Activated CD4-positive, alpha-beta T cell treated with anti-CD3 and anti-CD28 coated beads, Interleukin-10, Interleukin-2, amounts not matched to agents 100 ng/mL and 50 ng/mL, durations not matched to agents 16 hours and 8 hours (primary cell): ENCODE data around the gene ACTA2.

Experiments
- DNase-seq: peaks from one replicate; pipeline ENCODE4 v3.0.0-alpha.2; 2020

The ACTA2 gene

DNA sequence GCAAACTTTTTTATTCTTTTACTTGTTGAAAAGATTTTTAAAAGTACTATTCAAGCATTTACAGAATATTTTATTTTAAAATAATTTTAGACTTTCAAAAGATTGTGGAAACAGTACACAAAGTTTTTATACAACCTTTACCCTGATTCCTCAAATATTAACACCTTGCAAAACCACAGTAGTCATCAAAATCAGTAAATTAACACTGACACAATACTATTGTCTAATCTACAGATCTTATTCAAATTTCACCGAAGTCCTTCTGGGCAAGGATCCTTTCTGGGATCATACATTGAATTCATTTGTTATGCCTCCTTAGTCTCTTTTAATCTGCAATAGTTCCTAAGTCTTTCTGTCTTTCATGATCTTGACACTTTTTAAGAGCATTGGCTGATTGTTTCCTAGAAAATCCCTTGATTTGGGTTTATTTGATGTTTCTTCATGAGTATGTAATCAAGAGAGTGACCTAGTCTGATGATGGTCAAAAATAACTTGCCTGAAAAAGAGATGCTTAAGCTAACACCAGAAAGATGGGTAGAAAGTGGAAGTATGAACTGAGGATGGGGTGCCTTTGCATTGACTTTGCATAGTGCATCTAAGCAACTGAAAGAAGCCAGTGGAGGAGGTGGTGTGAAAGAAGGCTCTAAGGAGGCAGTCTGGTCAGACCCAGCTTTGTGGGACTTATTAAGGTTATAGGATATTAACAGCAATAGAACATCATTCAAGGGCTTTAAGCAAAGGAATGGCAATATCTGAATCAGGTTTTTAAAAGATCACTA, 62.8 kb downstream of the ACTA2 start:
- DNase-seq: no peak

DNA sequence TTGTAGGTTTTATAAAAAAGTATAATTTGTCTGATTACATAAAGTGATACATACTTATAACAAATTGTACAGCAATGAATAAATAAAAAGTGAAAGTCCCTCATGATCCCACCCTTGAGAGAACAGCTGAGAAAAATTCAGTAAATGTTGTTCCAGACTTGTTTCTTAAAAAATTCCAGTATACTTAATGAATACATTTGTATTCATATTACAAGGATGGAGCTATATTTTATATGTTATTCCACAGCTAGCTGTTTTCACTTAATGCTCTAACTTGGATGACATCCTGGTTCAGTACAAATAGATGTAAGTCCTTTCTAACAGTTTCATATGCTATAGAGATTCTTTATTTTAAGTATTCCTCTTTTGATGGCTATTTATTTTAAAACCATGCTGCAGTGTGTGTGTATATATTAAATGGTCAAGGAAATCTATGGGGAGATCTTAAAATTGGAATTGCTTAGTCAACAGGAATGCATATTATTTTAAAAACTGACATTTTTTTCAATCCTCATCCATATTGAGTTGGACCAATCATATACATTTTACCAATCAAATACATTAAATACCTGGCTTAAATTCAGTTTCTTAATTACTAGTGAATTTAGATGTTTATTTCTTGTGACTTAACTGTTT, 63.6 kb downstream of the ACTA2 start:
- DNase-seq: no peak

DNA sequence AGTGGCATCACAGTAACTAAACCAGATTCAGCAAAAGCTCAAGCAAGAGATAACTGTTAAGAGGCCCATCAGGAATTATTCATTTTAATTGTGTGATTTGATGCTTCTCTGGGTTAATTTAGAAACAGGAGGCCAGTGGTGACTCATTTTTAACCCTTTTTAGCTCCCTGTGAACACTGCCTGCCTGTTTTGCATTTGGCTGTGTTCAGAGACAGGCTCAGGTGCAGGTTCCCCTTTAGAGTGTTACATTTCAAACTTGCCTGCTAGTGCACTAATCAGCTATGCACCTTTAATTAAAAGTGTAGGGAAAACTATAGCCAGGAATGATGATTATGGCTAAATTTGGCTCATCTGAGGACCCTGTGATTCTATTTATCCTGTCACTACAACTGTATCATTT, 66.0 kb downstream of the ACTA2 start:
- peak; percentile 88 for DNase-seq
